Measurements from ENCODE around the gene MCM3.

MCM3 gene

DNA sequence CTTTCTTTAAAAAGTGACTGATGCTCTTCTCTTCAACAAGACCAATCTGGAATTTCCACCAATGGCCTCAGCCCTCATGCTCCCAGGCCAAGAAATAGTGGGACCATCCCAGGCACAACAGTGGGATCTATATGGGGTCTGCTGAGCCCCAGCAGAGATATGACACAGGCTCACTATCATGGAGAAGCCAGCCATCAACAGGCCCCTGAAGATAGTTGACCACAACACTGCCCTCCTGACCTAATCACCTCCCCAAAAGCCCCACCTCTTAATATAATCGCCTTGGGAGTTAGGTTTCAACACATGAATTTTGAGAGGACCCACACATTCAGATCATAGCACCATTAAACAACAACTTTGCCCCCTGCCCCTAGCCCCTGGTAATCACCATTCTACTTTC lies 16.8 kb upstream of the MCM3 start:
- no peak for DNase-seq (ENCODE audit: low spot score)

- no peak for DNase-seq (ENCODE audit: low spot score)
These were observed 16.0 kb upstream of the MCM3 start for GRCh38 chr6:52300489-52300931.

- no peak for DNase-seq (ENCODE audit: low spot score)
These were observed 15.1 kb upstream of the MCM3 start for GRCh38 chr6:52299653-52300052.

GRCh38 chr6:52297433-52297832 lies 12.9 kb upstream of the MCM3 start:
- DNase-seq (ENCODE audit: low spot score), result no peak

GRCh38 chr6:52293067-52293466 lies 8.5 kb upstream of the MCM3 start:
- no peak for DNase-seq (ENCODE audit: low spot score)

GRCh38 chr6:52288841-52289240 lies 4.3 kb upstream of the MCM3 start:
- no peak for DNase-seq (ENCODE audit: low spot score)

DNA sequence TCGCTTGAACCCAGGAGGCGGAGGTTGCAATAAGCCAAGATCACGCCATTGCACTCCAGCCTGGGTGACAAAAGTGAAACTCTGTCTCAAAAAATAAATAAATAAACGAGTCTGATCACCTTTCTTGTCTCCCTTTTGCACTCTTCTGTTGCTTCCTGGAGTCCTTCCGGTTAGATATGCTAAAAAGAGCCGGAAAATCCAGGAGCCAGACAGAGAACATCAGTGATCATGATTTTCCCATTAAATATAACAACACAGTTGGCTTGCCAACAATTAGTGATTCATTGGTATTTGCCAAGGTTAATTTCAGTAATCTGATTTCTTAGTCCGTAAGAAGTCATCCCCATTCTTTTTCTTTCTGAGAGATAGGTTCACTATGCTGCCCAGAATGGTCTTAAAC lies 3.7 kb upstream of the MCM3 start:
- no peak for DNase-seq (ENCODE audit: low spot score)

GRCh38 chr6:52286798-52287432 lies 2.4 kb upstream of the MCM3 start:
- DNase-seq (ENCODE audit: low spot score), result peak; percentile 61

- DNase-seq (ENCODE audit: low spot score), result no peak
These were observed 881 bp upstream of the MCM3 start for GRCh38 chr6:52285177-52286068.

- peak; percentile 33 for DNase-seq (ENCODE audit: low spot score)
These were observed 447 bp downstream of the MCM3 start for GRCh38 chr6:52284131-52284459.

GRCh38 chr6:52283111-52283510 lies 1.4 kb downstream of the MCM3 start:
- DNase-seq (ENCODE audit: low spot score), result no peak

DNA sequence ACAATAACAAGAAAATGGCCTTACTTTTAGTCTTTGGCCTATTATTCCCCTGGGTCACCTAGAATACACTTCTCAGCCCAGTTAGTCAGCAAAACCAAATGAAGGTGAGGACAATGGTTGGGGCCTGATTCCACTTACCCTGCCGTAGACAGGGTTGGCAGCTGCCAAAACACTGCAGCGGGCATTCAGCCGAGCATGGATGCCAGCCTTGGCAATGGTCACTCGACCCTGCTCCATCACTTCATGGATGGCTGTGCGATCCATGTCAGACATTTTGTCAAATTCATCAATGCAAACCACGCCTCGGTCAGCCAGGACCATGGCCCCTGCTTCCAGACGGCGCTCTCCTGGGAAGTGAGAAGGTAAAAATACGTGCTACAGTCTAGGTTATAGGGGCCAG lies 8.4 kb downstream of the MCM3 start:
- DNase-seq (ENCODE audit: low spot score), result no peak

DNA sequence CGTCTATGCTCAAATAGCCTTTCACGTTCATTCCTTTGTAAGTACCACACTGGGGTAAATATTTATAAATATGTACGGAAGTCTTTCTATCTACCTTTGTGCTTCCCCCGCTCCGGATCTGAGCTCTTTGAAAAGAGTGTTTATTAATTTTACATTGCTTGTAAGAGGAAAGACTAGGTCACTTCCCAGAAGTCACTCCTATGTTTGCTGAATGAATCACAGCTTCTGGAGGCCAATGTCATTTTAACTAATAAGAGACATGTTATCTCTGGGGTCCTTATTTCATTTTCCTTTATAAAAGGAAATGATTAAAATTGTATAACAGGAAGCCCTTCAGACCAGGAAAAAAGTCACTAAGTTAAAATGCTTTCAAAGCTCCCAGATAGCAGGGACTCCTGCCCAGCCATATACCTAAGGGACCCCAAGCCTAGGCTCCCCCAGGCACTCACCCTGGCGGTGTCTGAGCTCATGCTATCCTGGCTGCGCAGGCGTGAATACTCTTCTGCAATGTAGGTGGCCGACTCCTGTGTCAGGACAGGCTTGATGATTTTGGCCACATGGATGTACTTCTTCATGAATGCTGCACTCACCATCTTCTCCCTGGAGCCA lies 12.6 kb downstream of the MCM3 start:
- peak; percentile 90 for DNase-seq (ENCODE audit: low spot score)

- peak; percentile 59 for DNase-seq (ENCODE audit: low spot score)
These were observed 20.6 kb downstream of the MCM3 start for GRCh38 chr6:52263709-52264540.

DNA sequence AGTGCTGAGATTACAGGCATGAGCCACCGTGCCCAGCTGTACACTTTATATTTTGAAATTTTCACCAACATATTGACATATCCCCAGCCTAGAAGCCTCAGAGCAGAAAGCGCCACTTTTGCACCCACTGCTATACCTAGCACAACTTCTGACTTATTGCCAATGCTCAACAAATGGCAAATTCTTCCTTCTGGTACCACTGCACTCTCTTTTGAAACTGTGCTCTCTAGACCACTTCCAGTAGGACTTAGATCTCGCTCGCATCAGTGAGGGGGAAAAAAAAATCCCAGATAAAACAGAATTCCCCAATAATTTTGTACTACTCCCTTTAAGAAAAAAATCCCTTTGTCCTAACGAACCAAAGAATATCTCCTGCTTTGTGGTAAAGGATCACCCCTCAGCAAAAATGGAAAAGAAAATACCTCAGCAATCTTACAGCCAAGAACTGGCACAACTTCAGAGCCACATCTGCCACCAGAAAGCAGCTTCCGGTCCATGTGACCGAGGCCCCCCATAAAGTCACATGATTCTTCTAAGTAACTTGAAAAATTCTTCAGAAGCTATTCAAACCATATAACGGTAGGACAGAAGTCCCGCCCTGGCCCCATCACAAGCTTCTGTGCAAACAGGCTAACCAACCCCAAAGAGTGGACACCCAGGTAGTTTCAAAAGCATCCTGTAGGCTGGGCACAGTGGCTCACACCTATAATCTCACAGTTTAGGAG lies 21.8 kb downstream of the MCM3 start:
- DNase-seq (ENCODE audit: low spot score), result no peak

DNA sequence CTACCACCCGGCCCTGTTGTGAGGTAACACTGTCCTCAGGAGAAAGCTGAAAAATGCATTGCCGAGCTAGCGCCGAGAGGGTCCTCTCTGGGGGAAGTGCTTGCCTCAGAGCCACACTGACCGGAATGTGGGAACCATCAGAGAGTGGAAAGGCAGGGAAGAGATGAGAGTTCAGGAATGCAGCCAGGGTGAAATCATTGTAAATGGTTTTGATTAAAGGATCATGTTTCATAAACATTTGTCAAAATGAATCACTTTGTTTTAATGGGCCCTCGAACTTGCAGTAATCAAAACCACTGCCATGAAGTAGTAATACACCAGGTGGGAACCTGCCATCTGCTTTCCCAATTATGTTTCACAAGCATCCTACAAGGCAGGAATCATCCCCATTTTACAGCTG lies 23.3 kb downstream of the MCM3 start:
- DNase-seq (ENCODE audit: low spot score), result no peak

- no peak for DNase-seq (ENCODE audit: low spot score)
These were observed 23.9 kb downstream of the MCM3 start for GRCh38 chr6:52260634-52261033.

DNA sequence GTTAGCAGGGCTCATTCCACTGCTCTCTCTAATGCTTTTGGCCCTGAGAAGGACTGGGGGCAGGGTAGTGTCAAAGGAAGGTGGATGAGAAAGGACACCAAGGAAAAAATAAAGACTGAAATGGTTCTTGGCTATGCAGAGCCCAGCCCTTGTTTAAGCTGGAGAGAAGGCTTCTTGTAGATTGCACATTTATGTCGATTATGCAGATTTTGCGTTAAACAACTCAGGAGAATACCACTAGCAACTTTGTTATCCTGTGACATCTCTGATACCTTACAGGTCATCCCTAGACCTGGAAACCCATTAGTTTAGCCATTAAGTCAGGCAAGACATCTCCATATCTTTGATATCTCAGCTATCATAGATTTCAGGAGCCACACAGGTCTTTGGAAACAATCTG lies 29.1 kb downstream of the MCM3 start:
- no peak for DNase-seq (ENCODE audit: low spot score)

DNA sequence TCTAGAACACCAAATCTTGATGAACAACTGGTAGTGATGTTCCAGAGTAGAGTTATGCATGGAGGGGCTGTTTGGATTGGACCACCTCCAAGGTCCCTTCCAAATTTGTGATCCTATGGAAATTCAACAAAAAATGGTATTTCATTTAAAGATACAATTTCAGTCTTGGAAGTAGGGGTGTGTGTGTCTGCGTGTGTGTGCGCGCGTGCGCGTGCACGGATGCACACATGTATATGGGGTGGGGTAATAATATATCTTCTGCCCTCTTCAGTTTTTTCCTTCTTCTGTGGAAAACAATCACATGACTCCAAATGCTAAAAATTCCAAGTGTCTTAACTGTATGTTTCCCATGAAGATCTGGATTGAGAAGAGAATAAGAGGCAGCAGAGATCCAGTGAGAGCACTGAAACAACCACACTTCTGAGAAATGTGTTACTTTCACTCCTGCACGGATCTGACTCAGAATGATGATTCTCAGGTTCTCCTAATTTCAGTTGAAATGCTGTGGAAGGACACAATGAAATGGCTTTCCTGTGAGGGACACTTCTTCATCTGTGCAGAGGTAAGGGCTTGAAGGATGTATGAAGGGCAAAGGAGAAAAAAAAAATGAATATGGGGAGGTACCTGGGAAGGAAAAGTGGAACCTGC lies 29.7 kb downstream of the MCM3 start:
- DNase-seq (ENCODE audit: low spot score), result no peak

DNA sequence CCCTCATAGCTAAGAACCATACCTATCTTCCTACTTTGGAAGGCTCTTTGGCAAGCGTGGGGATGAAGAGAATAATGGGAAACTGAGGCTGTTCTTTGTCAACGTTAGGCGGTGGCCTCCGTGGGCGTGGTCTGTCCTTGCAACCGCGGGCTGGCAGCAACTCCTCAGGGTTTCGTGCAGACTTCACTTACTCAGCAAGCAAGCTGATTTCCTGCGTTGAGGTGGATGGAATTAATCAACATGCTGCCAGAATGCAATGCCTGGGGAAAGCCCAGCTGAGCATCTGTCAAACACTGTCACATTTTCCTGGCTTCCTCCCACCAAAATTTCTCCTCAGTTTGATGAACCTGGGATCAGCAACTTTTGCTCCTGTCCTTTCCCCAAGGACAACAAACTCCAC lies 31.0 kb downstream of the MCM3 start:
- no peak for DNase-seq (ENCODE audit: low spot score)

- DNase-seq (ENCODE audit: low spot score), result no peak
These were observed 33.4 kb downstream of the MCM3 start for GRCh38 chr6:52251113-52251512.
